GM18861 (cell line): ENCODE results near the gene TMEM132C.
"Not testable (repeated sequence)": the region's sequence is repeated elsewhere in the genome, so short reads cannot be mapped to it uniquely, and the experiment has no call there.

Experiments used
- ATAC-seq: cut with Tn5 transposase; IDR thresholded peaks from one replicate; pipeline ENCODE4 v1.9.1; 2021; ENCODE audit not compliant: unreplicated experiment

The TMEM132C gene

GRCh38 chr12:128267131-128267622 lies at the start of gene TMEM132C:
Gene TMEM132C (plus strand): TSS chr12:128267170. CDS start chr12:128267403, 233 bp downstream.
- ATAC-seq: no peak

GRCh38 chr12:128224226-128224625 lies 42.7 kb upstream of the TMEM132C start:
- ATAC-seq: no peak

GRCh38 chr12:128228581-128228980 lies 38.4 kb upstream of the TMEM132C start:
- ATAC-seq: no peak

- no peak for ATAC-seq
These were observed 31.1 kb upstream of the TMEM132C start for GRCh38 chr12:128235635-128236417.

GRCh38 chr12:128236525-128236924 lies 30.4 kb upstream of the TMEM132C start:
- ATAC-seq: no peak

- ATAC-seq: no peak
These were observed 26.2 kb upstream of the TMEM132C start for GRCh38 chr12:128240745-128241144.

- ATAC-seq: no peak
These were observed 21.8 kb upstream of the TMEM132C start for GRCh38 chr12:128245121-128245520.

- no peak for ATAC-seq
These were observed 21.1 kb upstream of the TMEM132C start for GRCh38 chr12:128245905-128246304.

GRCh38 chr12:128250096-128250495 lies 16.9 kb upstream of the TMEM132C start:
- no peak for ATAC-seq

- ATAC-seq: not testable (repeated sequence)
These were observed 13.1 kb upstream of the TMEM132C start for GRCh38 chr12:128253829-128254228.

GRCh38 chr12:128258866-128259555 lies 8.0 kb upstream of the TMEM132C start:
- ATAC-seq: no peak

GRCh38 chr12:128259556-128260070 lies 7.4 kb upstream of the TMEM132C start:
- ATAC-seq: no peak

GRCh38 chr12:128261757-128262156 lies 5.2 kb upstream of the TMEM132C start:
- no peak for ATAC-seq

GRCh38 chr12:128265566-128265965 lies 1.4 kb upstream of the TMEM132C start:
- ATAC-seq: no peak

- no peak for ATAC-seq
These were observed 884 bp upstream of the TMEM132C start for GRCh38 chr12:128266086-128266485.

- ATAC-seq: no peak
These were observed 334 bp upstream of the TMEM132C start for GRCh38 chr12:128266541-128267130.

- ATAC-seq: no peak
These were observed 845 bp downstream of the TMEM132C start for GRCh38 chr12:128267651-128268378.

GRCh38 chr12:128268379-128268995 lies 1.5 kb downstream of the TMEM132C start:
- ATAC-seq: no peak

- ATAC-seq: no peak
These were observed 2.2 kb downstream of the TMEM132C start for GRCh38 chr12:128269181-128269591.

- no peak for ATAC-seq
These were observed 9.5 kb downstream of the TMEM132C start for GRCh38 chr12:128276471-128276870.
